Activated CD4-positive, alpha-beta T cell treated with anti-CD3 and anti-CD28 coated beads for 4 hours (primary cell): Measurements from ENCODE around the gene FOXO4.

ENCODE experiments used
- DNase-seq, 2 donors: peaks; one replicate each; pipeline ENCODE4 v3.0.0-alpha.2; 2020

The FOXO4 gene

GRCh38 chrX:71147496-71148277, 52.0 kb downstream of the FOXO4 start:
- DNase-seq = no peak

- no peak for DNase-seq
Observed at GRCh38 chrX:71148278-71148663, 52.6 kb downstream of the FOXO4 start.

GRCh38 chrX:71151366-71151765, 55.7 kb downstream of the FOXO4 start:
- DNase-seq = no peak
